K562 (cell line): ENCODE measurements around the gene ST3GAL5. TPM values are rescaled to one million over a fixed set of nuclear protein-coding genes. Genes with fewer than 3 reads are reported as not detected.

Experiments used
- ATAC-seq: fragments of 200-7000 bp; cut with Tn5 transposase; 3 replicates; pipeline ENCODE4 v1.9.1; 2020; ENCODE audit warnings: moderate library complexity
- BruUV-seq: library from RNA; stranded (reverse); fragments of 400-500 nt; replicated peaks from 2 replicates; lab custom pipeline; 2021; lab: Mats Ljungman, UMichigan
- CTCF ChIA-PET: fragments of 300-600 bp; formaldehyde crosslinking; extraction: SDS; loops from one replicate; lab custom pipeline; 2021; ENCODE audit warnings: low intra/inter-chr PET ratio; lab: Yijun Ruan, JAX
- POLR2A ChIA-PET: fragments of 300-600, 350-650 bp; sonication (Branson Sonifier 250); formaldehyde crosslinking; extraction: SDS; loops from one replicate; lab custom pipeline; 2021; ENCODE audit warnings: antibody characterized with exemption, inconsistent platforms; lab: Yijun Ruan, JAX
- DNase-seq, 4 experiments: peaks; one replicate each; pipeline versions ENCODE4 v3.0.0 to v3.0.0-alpha.2; 2011 to 2018; ENCODE audit warnings: low spot score in 3 of 4, mixed read lengths in 3 of 4; ENCODE audit errors: extremely low read depth in 1 of 4
- FAIRE-seq: peaks from 2 replicates; lab custom pipeline; 2011; peaks lifted over from hg19 to GRCh38; lab: Jason Lieb, UNC
- H2AFZ ChIP-seq: 2 replicates; pipeline ENCODE4 v1.6.0; 2011; ENCODE audit warnings: low read depth, low read length, control low read depth, inconsistent platforms
- H3K27ac ChIP-seq: fragments of 200-600 bp; 3 replicates; pipeline ENCODE4 v1.8.0; 2011; ENCODE audit warnings: low read depth, mild to moderate bottlenecking, control low read depth, inconsistent platforms, low read length, moderate library complexity, mixed read lengths; ENCODE audit errors: extremely low read depth
- H3K27me3 ChIP-seq, 2 experiments: fragments of 300-600 bp in 1 of 2; 2 replicates in 1 of 2; 3 replicates in 1 of 2; pipeline versions ENCODE4 v1.6.0 to v1.8.0; 2011; ENCODE audit warnings: inconsistent platforms in 2 of 2, low read length in 2 of 2, mild to moderate bottlenecking in 1 of 2, mixed read lengths in 1 of 2, moderate library complexity in 1 of 2; ENCODE audit not compliant: control insufficient read depth in 2 of 2, insufficient read depth in 2 of 2
- H3K36me3 ChIP-seq: fragments of 300-600 bp; 3 replicates; pipeline ENCODE4 v1.8.0; 2011; ENCODE audit warnings: mild to moderate bottlenecking, low read length, inconsistent platforms; ENCODE audit not compliant: control insufficient read depth, insufficient read depth
- H3K4me1 ChIP-seq, 2 experiments: fragments of 200-600 bp in 1 of 2; replicated peaks in 1 of 2; 2 replicates in 1 of 2; 3 replicates in 1 of 2; pipeline versions ENCODE4 v1.5.1 to v1.8.0; 2011; ENCODE audit warnings: inconsistent platforms in 2 of 2, low read length in 2 of 2, mild to moderate bottlenecking in 1 of 2, mixed read lengths in 1 of 2, moderate library complexity in 1 of 2; ENCODE audit not compliant: control insufficient read depth in 2 of 2, insufficient read depth in 2 of 2
- H3K4me2 ChIP-seq: 2 replicates; pipeline ENCODE4 v1.6.1; 2011; ENCODE audit warnings: low read length, control low read depth, inconsistent platforms, mixed read lengths; ENCODE audit not compliant: insufficient read depth
- H3K4me3 ChIP-seq: fragments of 200-600 bp; sonication (generic), shearing (Covaris generic); 2 replicates; pipeline ENCODE4 v1.5.1; 2016; ENCODE audit warnings: control low read depth, inconsistent platforms
- H3K79me2 ChIP-seq: fragments of 200-600 bp; 3 replicates; pipeline ENCODE4 v1.8.0; 2011; ENCODE audit warnings: low read length, inconsistent platforms; ENCODE audit not compliant: control insufficient read depth, insufficient read depth
- H3K9ac ChIP-seq, 2 experiments: 2 replicates each; pipeline versions ENCODE4 v1.6.0 to v1.6.1; 2011; ENCODE audit warnings: low read depth in 2 of 2, low read length in 2 of 2, control low read depth in 1 of 2, inconsistent platforms in 1 of 2, mild to moderate bottlenecking in 1 of 2, mixed read lengths in 1 of 2; ENCODE audit not compliant: insufficient read depth in 1 of 2
- H3K9me1 ChIP-seq: one replicate; pipeline ENCODE4 v1.6.0; 2011; ENCODE audit warnings: inconsistent platforms, mild to moderate bottlenecking, low read length, moderate library complexity; ENCODE audit not compliant: control insufficient read depth, insufficient read depth
- H3K9me3 ChIP-seq: replicated peaks from 2 replicates; pipeline ENCODE4 v1.5.1; 2011; ENCODE audit warnings: low read depth, low read length, inconsistent platforms; ENCODE audit not compliant: control insufficient read depth, insufficient read depth
- H4K20me1 ChIP-seq: replicated peaks from 2 replicates; pipeline ENCODE4 v1.6.1; 2011; ENCODE audit warnings: low read length, inconsistent platforms, mixed read lengths; ENCODE audit not compliant: control insufficient read depth, insufficient read depth
- FOXJ2 ChIP-seq: fragments of 200-800 bp; sonication (Bioruptor generic); IDR thresholded peaks from 2 replicates; pipeline ENCODE4 v1.6.1; 2016; ENCODE audit warnings: missing genetic modification characterization, missing compliant biosample characterization
- SIX5 ChIP-seq, 2 experiments: IDR thresholded peaks; 2 replicates each; pipeline ENCODE4 v1.6.1; 2011; ENCODE audit warnings: low read length in 2 of 2, borderline replicate concordance in 1 of 2, low read depth in 1 of 2, mild to moderate bottlenecking in 1 of 2, moderate library complexity in 1 of 2; ENCODE audit not compliant: insufficient read depth in 1 of 2
- TBL1XR1 ChIP-seq, 2 experiments: IDR thresholded peaks; 2 replicates each; pipeline ENCODE4 v1.6.1; 2012; ENCODE audit warnings: improper control_type of control experiment in 2 of 2, low read length in 2 of 2, mild to moderate bottlenecking in 1 of 2
- ZC3H11A ChIP-seq: IDR thresholded peaks from 2 replicates; pipeline ENCODE4 v1.6.1; 2012; ENCODE audit warnings: low read depth, low read length, improper control_type of control experiment
- ZNF224 ChIP-seq: sonication (generic); formaldehyde crosslinking; IDR thresholded peaks from 2 replicates; pipeline ENCODE4 v1.8.0; 2022; ENCODE audit warnings: mild to moderate bottlenecking, missing genetic modification reagents
- ZNF253 ChIP-seq: fragments of 250-450 bp; sonication (Bioruptor Pico); conservative IDR thresholded peaks from 2 replicates; pipeline ENCODE4 v1.6.1; 2021; ENCODE audit warnings: mild to moderate bottlenecking
- WGBS: fragments of 100-300 bp; shearing (Covaris generic); methylation state at CpG from one replicate; pipeline ENCODE4 v1.1.6; 2016; ENCODE audit warnings: low coverage, mixed read lengths; ENCODE audit not compliant: insufficient coverage; ENCODE audit errors: missing lambda C conversion rate; 5-methylcytosine and 5-hydroxymethylcytosine counted together
- in situ Hi-C: fragments of 300-500 bp; cut with MboI; formaldehyde crosslinking; loops from 4 replicates; pipeline ENCODE4 v1.15.0; 2018; ENCODE audit warnings: inconsistent platforms, mixed read lengths
- intact Hi-C: fragments of 100-400 bp; cut with micrococcal nuclease; formaldehyde crosslinking; loops from 2 replicates; pipeline ENCODE4 v1.14.2; 2022
- polyA plus RNA-seq, 8 experiments: library from polyadenylated mRNA; depleted of rRNA in 4 of 8; stranded (reverse) in 5 of 8; unstranded in 3 of 8; fragments of >200 nt; fragmentation: Nextera tagmentation in 2 of 8; fragmentation: Illumina TruSeq in 1 of 8; extraction: Ambion mirVana in 2 of 8; extraction: Trizol in 1 of 8; gene quantifications; 2 replicates each; pipeline versions ENCODE4 v1.2.1 to v1.2.3, GENCODE V29; 2011 to 2014; ENCODE audit warnings: inconsistent platforms in 1 of 8, missing spikeins in 1 of 8
- total RNA-seq, 7 experiments: library from RNA; depleted of rRNA in 6 of 7; stranded (reverse); fragments of >200 nt in 6 of 7; fragmentation: Illumina TruSeq in 2 of 7; extraction: Trizol in 2 of 7; gene quantifications; 2 replicates each; pipeline versions ENCODE4 v1.2.1 to v1.2.3, GENCODE V29; 2011 to 2021; ENCODE audit warnings: low replicate concordance in 1 of 7

Gene ST3GAL5
- total and polyA plus RNA-seq, 9 of the 15 experiments (the other 6 are each of a cell fraction or from before 2014, with no cell fraction given), result 1.6 to 10.0 (median 4.2) TPM

DNA sequence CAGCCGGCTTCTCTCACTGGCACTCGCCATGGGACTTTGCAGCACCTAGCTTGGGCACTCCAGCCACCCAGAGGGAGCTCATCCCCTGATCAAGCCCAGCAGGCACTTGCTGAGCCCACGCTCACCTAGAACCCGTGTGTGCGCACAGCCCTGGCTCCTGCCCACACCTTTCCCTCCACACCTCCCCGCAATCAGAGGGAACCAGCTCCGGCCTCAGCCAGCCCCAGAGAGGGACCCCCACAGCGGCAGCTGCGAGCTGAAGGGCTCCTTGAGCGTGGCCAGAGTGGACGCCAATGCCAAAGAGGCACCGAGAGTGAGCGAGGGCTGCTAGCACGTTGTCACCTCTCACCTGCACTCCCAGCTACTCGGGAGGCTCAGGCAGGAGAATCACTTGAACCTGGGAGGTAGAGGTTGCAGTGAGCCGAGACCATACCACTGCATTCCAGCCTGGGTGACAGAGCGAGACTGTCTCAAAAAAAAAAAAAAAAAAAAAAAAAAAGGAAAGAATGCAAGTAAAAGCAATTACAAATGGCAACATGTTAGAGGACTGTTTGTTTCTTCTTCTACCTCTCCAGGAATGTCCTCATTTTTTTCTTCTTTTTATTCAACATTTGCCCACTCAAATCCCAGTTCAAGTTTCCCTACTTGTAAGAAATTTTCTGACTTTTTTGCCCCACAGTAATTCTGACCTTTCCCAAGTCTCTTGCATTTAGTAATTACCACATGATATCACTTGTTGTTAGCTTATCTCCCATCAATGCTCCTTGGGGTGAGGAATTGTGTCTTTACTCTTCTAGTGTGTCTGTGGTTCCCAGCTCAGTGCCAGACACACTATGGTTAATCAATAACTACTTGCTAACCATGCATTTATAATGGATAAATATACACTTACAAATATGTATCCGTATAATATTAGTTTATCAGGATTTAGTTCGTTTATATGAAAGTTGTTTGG is 40.6 kb upstream of the ST3GAL5 start:
- peaks cover 9 to 13% of the 10 kb centered on the region in 2 experiments; a peak in 3 of 5 replicates for H3K4me1 ChIP-seq
- POLR2A ChIA-PET, result interaction anchor here (1.1 to 2.0 kb wide), 5 partner anchors 8 to 18 kb away, joined by 3 to 8 read pairs (median 7); no protein-coding TSS in a partner anchor
- intact Hi-C loops, result no loop called here

More for the DNA sequence above, 40.6 kb upstream of the ST3GAL5 start:
- no TSS peak for BruUV-seq
- no peaks in the 10 kb centered on the region for H4K20me1 ChIP-seq
- no peaks in the 10 kb centered on the region for H3K9me1 ChIP-seq
- ATAC-seq, result peak; percentile 10; the same call in 1 of the 3 replicates
- no peak overlapping the region for H3K27ac ChIP-seq
- H3K4me3 ChIP-seq, result no peak overlapping the region
- no peak overlapping the region for H3K4me2 ChIP-seq
- H3K27me3 ChIP-seq, result no peaks in the 10 kb centered on the region; a peak in 1 of 5 replicates
- FAIRE-seq, result no peak
- CTCF ChIA-PET, result no interaction called here
- in situ Hi-C loops, result no loop called here
- WGBS, result 62% methylated on average over 15 of the region's 19 CpGs
- no peak for TF ChIP-seq ZC3H11A
- no peak for TF ChIP-seq SIX5 (IDR thresholded peaks at IDR 0.05; ENCODE audit: borderline replicate concordance in 1 of 2, insufficient read depth in 1 of 2, low read depth in 1 of 2, low read length in 2 of 2)
- TF ChIP-seq ZNF253 (CRISPR knock-in tag), result no peak
- TF ChIP-seq TBL1XR1 (IDR thresholded peaks at IDR 0.05; ENCODE audit: low read length in 2 of 2), result no peak
- no peak for TF ChIP-seq ZNF224 (CRISPR knock-in tag)
- TF ChIP-seq FOXJ2 (tag), result no peak
- TF ChIP-seq, all 486 proteins: peak for 0
- no peak overlapping the region for H2AFZ ChIP-seq
- H3K79me2 ChIP-seq, result no peaks in the 10 kb centered on the region
- no peaks in the 10 kb centered on the region for H3K36me3 ChIP-seq
- H3K9ac ChIP-seq, result no peak overlapping the region
- H3K9me3 ChIP-seq, result no peaks in the 10 kb centered on the region
- no peak for DNase-seq
